Peyer's patch (tissue), 4 donors: ENCODE data around the gene CCZ1.
"Not testable (repeated sequence)": the region's sequence is repeated elsewhere in the genome, so short reads cannot be mapped to it uniquely, and the experiment has no call there.

Source experiments
- POLR2A ChIP-seq, 2 donors: fragments of 450-650 bp; IDR thresholded peaks; one replicate each; pipeline ENCODE4 v1.5.1; 2017; ENCODE audit warnings: antibody characterized with exemption in 2 of 2, mild to moderate bottlenecking in 2 of 2, moderate library complexity in 2 of 2
- TF ChIP-seq, protein P1 (sequence below), 6 experiments: fragments of 450-650 bp in 4 of 6; fragments of 200-600 bp in 2 of 6; sonication (generic) in 1 of 6; IDR thresholded peaks; one replicate each; pipeline ENCODE4 v1.5.1; 2017 to 2019; ENCODE audit warnings: antibody characterized with exemption in 6 of 6, mild to moderate bottlenecking in 3 of 6, moderate library complexity in 1 of 6

DNA sequence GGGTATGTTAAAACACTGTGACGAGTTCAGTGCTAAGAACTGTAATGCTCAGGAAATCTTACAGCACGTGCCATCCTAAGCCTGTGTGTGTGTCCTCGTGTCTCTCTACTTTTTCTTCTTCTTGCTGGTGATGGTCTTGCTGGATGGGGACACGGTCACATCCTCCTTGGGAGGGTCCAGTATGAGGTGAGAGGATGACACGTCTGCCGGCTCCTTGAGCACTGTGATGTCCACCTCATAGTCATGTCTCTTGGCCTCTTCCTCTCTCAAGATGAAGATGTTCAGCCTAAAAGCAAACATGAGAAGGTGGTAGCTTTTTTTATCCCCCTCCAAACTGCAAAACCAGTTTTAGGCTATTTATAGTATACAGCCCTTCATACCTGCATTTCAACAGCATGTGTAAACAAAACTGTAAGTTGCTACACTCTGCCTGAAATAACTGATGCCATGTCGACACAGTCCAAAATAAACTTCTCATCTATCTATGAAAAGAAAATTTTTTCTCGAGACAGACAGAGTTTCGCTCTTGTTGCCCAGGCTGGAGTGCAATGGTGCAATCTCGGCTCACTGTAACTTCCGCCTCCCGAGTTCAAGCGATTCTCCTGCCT lies 27.8 kb downstream of the CCZ1 start:
- TF ChIP-seq, protein P1, sequence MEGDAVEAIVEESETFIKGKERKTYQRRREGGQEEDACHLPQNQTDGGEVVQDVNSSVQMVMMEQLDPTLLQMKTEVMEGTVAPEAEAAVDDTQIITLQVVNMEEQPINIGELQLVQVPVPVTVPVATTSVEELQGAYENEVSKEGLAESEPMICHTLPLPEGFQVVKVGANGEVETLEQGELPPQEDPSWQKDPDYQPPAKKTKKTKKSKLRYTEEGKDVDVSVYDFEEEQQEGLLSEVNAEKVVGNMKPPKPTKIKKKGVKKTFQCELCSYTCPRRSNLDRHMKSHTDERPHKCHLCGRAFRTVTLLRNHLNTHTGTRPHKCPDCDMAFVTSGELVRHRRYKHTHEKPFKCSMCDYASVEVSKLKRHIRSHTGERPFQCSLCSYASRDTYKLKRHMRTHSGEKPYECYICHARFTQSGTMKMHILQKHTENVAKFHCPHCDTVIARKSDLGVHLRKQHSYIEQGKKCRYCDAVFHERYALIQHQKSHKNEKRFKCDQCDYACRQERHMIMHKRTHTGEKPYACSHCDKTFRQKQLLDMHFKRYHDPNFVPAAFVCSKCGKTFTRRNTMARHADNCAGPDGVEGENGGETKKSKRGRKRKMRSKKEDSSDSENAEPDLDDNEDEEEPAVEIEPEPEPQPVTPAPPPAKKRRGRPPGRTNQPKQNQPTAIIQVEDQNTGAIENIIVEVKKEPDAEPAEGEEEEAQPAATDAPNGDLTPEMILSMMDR (IDR thresholded peaks at IDR 0.05), result not testable (repeated sequence)
- TF ChIP-seq POLR2A (IDR thresholded peaks at IDR 0.05), result not testable (repeated sequence)
